Measurements from ENCODE around the gene TTC33.

TTC33 gene

DNA sequence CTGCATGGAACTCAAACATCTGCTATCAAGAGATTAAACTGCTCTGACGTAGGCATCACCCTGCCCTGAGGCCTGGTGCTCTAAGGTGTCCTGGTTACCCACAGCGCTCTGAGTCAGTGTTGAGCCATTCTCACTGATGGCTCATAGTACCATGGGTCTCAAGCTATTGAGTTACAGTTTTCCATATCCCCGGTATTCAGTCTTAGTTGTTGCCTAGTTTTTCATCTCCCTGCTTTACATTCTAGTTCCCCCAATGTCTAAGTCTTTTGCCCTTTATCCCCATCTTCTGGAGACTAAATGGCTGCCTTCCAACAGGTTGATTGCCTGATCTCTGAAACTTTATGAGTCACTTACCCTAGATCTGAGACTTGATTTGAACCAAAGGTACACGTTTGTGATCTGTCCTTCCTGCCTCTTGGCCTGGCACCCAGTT is 237.3 kb downstream of the TTC33 start:
- DNase-seq (ENCODE audit: low spot score): no peak

DNA sequence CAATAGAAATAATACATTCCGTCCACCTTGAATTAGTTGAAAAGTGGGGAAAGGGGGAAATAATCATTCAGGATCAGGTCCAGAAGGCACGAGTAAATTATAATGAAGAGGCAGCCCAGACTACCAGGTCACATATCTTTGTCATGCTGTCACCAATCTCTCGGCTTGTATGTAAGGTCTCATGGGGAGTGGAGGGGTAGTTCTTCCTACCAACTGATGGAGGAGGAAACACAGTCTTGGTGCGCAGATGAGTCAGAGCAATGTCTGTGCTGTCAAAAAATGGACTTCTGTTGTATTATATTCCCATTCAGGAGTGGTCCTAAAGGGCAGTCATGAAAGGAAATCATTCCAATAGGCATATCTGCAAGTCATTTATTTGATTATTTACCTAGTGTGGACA is 240.3 kb downstream of the TTC33 start:
- DNase-seq (ENCODE audit: low spot score): no peak

DNA sequence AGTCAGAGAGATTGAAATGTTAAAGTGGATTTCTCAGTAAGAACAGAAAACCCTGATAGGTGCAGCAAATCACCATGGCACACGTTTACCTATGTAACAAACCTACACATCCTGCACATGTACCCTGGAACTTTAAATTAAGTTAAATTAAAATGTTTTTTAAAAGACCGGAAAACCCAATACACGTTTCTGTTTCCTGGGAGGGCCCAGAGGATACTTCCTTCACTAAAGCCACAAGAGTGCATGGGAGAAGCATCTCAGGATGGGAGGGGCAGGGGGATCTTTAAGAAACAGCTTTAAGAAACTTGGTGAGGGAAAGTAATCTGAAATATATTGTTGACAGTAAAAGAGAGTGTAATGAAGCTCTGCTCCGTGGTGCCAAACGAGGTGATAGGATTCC is 240.8 kb downstream of the TTC33 start:
- DNase-seq (ENCODE audit: low spot score): no peak

DNA sequence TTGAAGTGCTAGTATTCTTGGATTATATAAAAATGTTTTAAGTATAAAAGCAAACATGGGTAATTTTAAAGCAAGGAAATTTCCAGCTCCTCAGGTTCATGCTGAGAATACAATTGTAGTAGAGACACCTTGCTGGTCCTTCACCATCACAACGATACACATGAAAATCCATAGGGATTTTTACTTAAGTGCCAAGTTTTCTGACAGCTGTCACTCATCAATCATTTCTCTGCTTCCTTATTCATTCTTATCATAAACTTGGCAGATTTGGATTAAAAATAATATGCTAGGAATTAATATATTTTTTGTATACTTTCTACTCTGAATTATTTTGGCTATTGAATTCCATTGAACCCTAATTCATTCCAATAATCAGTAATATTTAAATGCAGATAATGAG is 244.0 kb downstream of the TTC33 start:
- DNase-seq (ENCODE audit: low spot score): no peak

DNA sequence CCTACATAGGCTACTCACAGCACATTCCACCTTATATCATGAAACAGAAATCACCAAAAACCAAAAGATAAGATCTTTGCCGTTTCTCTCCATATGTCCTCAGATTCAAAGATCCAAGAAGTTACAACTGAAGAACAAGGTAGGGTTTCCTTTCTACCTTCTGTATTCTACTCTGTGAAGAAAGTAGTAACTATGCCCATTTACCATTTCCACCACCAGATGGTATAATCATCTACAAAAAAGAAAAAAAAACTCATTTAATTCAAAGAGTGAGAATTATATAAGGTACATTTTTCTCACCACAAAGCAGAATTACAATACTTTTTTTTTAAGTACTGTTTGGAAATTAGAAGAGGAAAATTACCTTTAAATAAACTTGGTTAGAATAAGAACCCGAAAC is 248.7 kb downstream of the TTC33 start:
- DNase-seq (ENCODE audit: low spot score): no peak

DNA sequence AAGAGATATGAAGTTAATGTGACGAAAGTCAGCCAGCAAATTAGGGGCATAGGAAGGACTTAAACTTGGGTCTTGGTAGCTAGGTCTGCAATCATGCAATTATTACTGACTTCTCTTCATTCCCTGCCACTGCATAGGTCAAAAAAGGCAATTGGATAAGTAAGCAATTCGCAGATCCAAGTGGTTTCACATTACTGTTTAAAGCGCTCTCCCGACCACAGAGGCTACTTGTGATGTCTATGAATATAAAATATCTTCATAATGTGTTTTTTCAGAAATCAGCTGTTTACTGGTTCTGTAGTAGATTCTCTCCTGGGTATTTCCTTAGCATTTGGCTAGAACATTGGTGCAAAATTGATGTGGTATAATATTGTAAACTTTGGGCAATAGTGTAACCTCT is 250.7 kb downstream of the TTC33 start:
- DNase-seq (ENCODE audit: low spot score): no peak

DNA sequence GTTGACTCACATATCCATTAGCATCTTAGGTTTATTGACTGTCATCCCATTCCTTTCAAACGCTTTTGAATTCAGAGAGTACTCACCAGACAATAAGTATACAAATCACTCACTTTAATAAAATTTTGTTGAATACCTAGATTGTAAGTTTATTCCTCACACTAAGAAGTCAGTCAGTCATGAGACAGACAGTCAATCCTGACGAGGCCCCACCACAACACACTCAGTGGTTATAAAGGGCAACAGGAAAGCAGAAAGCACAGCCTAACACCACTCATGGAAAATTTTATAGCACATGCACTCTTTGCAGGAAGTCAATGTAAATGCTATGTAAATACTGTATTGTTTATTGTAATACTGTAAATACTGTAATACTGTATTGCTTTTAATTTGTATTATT is 252.3 kb downstream of the TTC33 start:
- no peak for DNase-seq (ENCODE audit: low spot score)

DNA sequence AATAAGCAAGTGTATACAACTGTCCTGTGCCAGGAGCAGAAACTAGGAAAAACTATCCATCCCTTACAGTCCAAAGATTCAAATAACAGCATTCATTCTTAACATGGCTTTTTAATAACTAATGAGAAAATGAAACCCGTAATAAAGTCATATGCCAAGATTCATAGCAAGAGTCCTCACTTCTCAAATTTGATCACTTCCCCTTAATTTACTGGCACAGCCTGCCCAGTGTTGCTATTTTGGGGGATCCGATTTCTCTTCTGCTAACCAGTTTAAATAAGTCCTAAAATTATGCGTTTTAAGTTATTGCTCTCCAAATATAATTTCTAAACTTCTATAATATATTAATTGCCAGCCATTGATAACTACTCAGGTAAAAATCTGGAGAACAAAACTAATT is 253.0 kb downstream of the TTC33 start:
- no peak for DNase-seq (ENCODE audit: low spot score)

DNA sequence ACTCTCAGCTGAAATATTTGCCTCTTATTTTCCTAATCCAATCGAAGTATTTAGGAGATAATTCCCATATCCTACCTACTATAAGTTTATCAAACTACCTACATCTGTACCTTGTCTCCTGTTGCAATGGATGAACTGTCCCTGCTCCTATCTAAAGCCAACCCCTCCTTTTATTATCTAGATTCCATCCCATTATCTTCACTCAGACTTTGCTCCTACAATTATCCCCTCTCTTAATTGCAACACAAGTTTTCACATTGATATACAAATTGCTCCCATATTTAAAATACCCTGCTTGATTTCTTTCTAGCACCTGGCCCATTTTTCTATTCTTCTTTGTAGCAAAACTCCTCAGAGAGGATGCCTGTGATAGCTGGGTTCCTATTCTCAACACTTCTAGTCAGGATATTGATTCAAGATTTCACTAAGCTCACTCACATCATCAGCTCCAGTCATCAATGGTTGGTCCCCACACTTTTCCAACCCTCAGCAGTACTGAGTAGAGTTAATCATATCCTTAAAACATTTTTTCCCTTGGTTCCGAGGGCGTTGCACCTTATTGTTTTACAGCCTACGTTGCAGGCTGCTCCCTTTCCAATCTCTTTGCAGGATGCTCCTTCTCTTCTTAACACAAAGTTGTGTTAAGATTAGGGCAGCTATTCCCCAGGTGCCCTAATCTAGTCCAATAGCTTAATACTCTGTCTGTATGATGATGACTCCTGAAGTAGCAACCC is 253.9 kb downstream of the TTC33 start:
- no peak for DNase-seq (ENCODE audit: low spot score)

DNA sequence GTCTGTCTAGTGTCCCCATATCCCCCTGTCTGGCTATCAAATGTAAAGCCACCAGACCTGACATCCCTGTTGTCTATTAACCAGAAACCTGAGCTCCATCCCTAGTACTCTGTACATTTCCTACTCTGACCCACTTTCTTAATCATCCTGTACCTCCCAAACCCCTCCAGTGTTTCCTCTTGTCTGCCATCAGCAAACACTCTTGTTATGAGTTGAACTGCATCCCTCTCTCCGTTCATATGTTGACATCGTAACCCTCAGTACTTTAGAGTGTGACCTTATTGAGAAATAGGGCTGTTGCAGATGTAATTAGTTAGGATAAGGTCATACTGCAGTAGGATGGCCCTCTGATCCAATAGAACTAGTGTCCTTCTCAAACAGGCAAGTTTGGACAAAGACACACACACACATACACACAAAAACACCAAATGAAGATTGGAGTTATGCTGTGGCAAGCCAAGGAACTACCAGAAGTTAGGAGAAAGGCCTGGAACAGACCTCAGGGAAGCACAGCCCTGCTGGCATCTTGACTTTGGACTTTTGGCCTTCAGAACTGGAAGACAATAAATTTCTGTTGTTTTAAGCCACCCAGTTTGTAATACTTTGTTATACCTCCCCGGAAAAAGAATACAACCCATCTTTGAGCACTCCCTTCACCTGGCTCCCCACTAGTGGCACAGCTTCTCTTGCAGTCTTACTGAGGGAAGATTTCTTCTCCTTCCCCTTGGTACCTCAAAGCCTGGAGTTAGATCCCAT is 256.1 kb downstream of the TTC33 start:
- peak; percentile 31 for DNase-seq (ENCODE audit: low spot score)

DNA sequence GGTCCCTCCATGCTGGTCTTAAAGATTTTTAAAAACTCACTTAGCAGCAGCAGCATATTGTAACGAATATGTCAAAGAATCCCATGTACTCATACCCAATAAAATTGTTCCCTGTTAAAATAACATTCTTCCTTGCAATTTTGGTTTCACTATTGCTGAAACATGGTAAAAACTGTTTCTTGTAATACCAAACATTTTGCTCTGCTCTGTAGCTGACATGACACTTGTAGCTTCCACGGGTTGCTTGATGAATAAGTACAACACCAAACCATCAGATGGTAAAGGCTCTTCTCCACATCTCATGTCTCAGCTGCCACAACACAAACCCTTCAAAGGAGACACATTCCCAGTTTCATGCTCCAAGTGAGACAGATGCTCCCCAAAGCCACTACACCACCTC is 256.8 kb downstream of the TTC33 start:
- no peak for DNase-seq (ENCODE audit: low spot score)

DNA sequence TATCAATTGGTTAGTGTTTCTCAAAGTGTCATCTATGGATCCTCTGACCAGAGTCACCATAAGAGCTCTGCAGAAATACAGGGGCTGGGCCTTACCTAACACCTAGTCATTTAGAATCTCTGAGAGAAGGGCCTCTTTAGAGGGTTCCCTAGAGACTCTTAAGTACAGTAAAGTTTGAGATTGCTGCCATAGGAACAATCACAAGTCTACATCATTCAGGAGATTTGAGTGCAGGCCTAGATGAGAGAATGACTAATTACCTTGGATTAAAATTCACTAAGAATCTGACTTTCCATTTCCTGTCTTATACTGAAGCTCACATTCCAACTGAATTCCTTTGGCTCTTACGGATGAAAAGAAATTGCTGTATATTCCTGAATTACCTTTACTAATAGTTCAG is 258.2 kb downstream of the TTC33 start:
- no peak for DNase-seq (ENCODE audit: low spot score)

DNA sequence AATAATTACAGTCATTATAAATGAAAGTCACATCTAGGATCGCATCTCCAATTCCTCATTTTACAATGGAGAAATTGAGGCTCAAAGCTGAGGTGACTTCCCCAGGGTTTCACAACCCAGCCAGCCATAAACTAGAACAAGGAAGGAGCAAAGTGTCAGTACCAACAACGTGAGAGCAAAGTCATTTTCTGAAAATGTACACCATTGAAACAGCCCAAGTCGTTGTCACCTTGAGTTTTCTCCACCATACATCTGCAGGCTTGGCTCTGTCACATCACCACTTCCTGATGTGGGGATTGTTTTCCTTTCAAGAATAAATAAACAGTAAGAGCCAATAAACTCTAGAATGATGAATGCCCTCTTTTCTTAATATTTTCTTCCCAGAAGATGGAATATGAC is 260.5 kb downstream of the TTC33 start:
- DNase-seq (ENCODE audit: low spot score): no peak

DNA sequence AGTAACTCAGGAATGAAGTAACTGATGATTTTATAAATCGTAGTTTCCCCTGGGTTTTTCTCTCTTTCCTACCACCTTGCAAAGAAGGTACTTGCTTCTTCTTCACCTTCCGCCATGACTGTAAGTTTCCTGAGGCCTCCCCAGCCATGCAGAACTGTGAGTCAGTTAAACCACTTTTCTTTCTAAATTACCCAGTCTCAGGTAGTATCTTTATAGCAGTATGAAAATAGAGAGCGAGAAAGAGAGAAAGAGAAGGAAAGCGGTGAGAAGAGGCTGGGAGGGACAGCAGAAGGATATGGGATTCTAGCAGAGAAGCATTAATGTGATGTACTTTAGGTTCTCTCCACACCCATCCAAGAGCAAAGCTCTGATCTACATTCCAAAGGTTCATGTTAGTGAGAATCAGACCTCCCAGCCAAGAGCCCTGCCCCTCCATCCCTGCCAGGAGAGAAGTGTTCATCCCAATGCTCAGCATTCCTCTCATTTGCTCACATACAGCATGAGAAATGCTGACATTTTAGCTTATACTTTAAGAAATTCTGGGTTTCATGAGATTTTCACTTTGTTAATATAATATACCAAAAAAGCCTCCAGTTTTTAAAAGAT is 261.0 kb downstream of the TTC33 start:
- DNase-seq (ENCODE audit: low spot score): no peak

DNA sequence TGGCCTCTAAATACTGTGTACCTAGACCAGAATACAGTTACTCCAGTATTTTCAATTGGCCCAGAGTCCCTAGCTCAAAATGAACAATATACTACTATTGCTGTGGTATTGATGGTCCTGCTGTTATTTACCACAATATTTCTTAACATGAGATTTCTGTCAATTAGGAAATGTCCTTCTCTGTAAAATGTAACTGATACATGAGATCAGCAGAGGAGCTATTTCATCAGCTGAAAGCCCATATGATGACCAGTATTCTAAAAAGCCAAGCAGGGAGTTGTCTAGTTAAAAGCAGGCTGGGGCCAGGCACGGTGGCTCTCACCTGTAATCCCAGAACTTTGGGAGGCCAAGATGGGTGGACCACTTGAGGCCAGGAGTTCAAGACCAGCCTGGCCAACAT is 263.7 kb downstream of the TTC33 start:
- DNase-seq (ENCODE audit: low spot score): no peak

DNA sequence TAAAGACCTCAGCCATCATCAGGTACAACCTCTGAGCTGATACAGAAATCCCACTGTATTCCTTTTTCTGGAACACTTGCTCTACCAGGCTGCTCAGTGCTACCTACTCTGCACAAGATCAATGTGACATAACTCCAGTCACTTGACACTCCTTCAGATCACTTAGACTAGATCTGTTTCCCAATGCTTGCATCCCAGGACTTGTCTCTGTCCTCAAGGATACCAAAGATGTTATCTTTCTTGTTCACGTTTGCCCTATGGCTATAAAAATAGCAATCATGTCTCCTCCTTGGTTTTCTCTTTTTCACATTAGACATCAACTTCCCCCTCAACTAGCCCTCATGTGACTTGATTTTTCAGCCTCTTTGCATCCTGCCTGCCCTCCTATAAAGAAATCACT is 264.1 kb downstream of the TTC33 start:
- DNase-seq (ENCODE audit: low spot score): no peak

DNA sequence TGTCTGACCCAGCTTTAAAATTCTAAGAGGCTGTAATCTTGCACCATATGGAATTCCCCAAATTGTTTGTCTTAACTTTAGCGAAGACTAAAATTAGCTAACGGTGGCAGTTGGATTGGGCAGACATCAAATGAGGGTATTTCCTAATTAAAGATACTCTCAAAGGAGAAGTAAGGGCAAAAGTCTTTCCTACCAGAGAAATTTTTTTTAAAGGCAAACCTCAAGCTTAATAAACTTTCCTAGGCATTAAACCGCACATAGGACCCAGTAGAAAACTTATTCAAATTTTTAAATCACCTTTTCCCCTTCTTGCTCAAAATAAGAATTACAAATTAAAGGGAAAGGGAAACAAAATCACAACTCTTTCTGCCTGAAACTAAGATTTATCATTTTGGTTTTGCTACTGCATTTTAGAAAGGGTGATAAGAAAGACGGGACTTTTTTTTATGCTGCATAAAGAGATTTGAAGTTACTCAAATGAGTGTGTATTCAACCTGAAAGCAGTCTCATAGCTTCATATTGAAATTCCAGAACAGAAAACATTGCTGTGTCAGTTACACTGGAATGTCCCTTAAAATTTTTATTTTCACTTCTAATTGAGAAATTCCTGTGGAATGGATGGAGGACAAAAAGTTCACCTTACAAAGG is 265.2 kb downstream of the TTC33 start:
- DNase-seq (ENCODE audit: low spot score): no peak

DNA sequence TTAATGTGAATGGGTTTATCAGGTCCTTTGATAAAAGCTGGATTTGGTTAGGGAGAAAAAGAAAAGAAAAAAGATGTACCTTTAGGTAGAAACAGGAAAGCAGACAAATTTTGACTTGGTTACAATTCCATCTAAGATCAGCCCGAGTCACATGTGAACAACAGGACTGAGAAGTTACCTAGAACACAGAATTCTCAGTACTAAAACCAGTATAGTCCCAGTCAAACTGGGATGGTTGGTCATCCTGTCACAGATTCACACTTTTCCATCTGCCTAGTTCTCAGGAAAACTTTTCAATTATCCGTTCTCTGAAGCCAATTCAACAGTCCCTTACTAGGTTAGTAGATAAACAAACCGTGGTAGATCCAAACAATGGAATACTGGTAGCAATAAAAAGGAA is 266.3 kb downstream of the TTC33 start:
- no peak for DNase-seq (ENCODE audit: low spot score)

DNA sequence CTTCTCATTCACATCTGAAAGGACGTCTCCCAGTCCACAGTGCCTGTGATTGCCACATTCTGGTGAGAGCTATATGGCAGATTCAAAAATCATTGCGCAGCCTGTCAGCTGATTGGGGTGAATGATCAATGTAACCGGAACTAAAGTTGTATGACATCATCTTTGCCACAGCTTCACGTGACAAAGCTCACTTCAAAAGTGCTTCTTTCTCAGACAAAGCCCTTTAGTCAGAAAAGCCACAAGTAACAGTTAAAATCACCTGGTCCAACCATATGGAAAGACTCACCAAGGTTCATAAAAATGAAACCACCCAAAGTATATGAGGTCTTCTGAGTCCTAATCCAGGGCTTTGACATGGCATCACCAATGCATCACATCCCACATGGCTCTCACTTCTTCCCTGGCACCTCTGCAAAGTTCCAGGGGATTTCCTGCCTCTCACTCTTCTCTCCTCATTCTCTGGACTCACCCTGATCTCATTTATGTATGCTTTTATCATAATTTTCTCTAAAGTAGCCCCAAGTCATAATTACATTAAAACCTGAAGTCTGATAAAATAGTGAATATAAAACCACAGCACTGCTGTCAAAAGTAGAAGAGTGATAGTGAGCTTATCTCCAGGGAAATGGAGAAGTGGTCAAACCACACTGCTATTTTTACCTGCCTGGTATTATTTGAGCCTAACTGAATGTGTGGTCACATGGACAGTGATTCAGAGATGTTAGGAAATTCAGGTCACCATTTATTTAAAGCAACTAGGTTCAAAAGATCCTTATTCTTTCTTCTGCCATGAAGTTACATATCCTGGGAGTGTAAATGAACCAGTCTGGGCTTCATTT is 269.1 kb downstream of the TTC33 start:
- no peak for DNase-seq (ENCODE audit: low spot score)

DNA sequence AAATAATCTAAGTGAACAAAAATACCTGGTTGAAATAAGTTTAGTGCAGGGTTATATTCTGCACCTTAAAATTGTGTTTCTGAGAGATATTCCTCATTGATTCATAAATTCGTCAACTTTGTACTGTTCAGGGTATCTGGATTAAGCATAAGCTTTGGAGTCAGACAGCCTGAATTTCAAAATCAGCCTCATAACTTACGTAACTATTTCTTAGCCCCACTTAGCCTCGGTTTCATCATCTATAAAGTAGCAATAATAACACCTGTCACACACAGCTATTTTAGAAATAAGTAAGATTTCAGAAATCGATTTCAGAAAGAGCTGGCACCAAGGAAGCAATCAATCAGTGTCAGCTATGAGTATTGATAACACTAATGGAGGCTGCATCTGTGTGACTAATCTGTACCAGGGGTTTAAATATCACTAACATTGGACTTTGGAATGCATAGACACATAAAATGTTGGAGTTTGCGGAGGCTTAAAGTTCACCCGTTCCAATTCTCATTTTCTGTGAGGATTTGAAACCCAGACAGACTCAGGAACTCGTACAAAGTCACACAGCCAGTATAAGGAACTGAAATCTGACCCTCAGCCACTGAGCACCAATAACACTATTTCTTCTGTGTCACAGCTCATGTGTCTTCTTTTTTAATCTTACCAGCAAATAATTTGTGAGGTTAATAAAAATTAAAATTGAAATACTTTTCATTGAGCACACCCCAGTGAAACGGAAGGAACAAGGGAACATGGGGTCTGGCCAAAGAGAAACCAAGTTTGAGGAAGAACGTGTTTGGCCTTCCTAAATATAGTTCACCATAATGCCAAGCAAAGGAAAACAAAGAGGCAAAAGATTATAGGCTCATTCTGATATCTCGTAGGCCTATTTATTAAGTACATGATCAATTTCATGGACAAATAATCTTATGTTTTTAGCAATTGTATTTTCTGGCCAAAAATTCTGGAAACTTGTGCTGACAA is 270.5 kb downstream of the TTC33 start:
- no peak for DNase-seq (ENCODE audit: low spot score)

DNA sequence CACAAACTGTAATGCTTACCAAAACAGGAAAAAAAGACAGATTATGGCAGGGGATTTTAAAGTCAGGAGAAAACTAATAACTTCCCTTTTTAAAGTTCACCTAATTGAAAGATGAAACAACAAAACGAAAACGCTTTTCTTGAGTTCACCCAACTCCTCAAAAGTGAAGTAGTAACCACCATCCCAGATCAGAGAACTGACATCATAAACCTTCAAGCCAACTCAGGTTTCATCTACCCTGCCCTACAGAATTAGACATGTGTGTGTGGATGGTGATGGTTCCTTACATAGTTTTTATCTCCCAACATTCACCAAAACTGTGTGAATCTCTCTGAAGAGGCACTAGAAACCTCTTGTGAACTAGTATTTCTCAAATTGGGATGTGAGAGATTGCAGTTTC is 271.3 kb downstream of the TTC33 start:
- DNase-seq (ENCODE audit: low spot score): no peak

Data from HuH-7.5 (cell line).